ENCODE measurements around the gene RFPL4AL1. TPM values are rescaled to one million over a fixed set of nuclear protein-coding genes. Genes with fewer than 3 reads are reported as not detected.

Gene RFPL4AL1
- total RNA-seq, 1 experiment from 2014 or later = not detected

GRCh38 chr19:55778331-55778730 is 9.4 kb downstream of the RFPL4AL1 start:
- no peaks in the 10 kb centered on the region for H3K27me3 ChIP-seq (ENCODE audit: insufficient read depth, low read length)
- peaks cover 10 to 34% (median 15%) of the 10 kb centered on the region in 3 experiments; a peak in 5 of 7 replicates for H3K36me3 Mint-ChIP-seq (ENCODE audit: insufficient read depth in 1 of 3, low read depth in 3 of 3)

More at GRCh38 chr19:55778331-55778730, 9.4 kb downstream of the RFPL4AL1 start:
- Histone ChIP-seq H3K9ac (ENCODE audit: extremely low read depth, insufficient read length, low read length) (no peak overlapping the region), H3K79me1 (ENCODE audit: insufficient read depth, low read depth, low read length, poor library complexity, severe bottlenecking) (no peaks in the 10 kb centered on the region), H2AK5ac (ENCODE audit: insufficient read length, low read length) (no peak overlapping the region), H3K79me2 (ENCODE audit: insufficient read depth, low read length) (no peaks in the 10 kb centered on the region), H3K23ac (ENCODE audit: insufficient read length, low read depth, low read length) (no peak overlapping the region), H3K56ac (ENCODE audit: insufficient read length, low read depth, low read length) (no peak overlapping the region), H3K27ac (ENCODE audit: insufficient read length, low read depth, low read length) (no peak overlapping the region), H3T11ph (ENCODE audit: low read length) (no peak overlapping the region), H4K20me1 (ENCODE audit: control insufficient read depth, insufficient read depth, insufficient read length) (no peaks in the 10 kb centered on the region), H3K4ac (ENCODE audit: low read depth, low read length) (no peak overlapping the region), H2BK12ac (ENCODE audit: insufficient read length, low read depth, low read length) (no peak overlapping the region), H2BK120ac (ENCODE audit: low read depth, low read length, poor library complexity, severe bottlenecking) (no peak overlapping the region), H2BK20ac (ENCODE audit: low read depth, low read length, poor library complexity, severe bottlenecking) (no peak overlapping the region), H3K23me2 (ENCODE audit: insufficient read length, low read depth, low read length, poor library complexity, severe bottlenecking) (no peaks in the 10 kb centered on the region), H3K4me1 (ENCODE audit: insufficient read depth, low read length) (no peaks in the 10 kb centered on the region), H4K8ac (replicated peaks; ENCODE audit: insufficient read length, low read depth, low read length) (no peak overlapping the region), H3K18ac (ENCODE audit: insufficient read length, low read depth, low read length) (no peak overlapping the region), H3K9me3 (ENCODE audit: control insufficient read depth, low read depth, low read length) (peaks cover 68% of the 10 kb centered on the region), H3K14ac (ENCODE audit: insufficient read depth, low read length) (no peak overlapping the region), H2AFZ (ENCODE audit: low read length) (no peak overlapping the region), H3K4me2 (ENCODE audit: insufficient read depth, insufficient read length, low read length) (no peak overlapping the region), H4K5ac (ENCODE audit: insufficient read length, low read depth, low read length) (no peak overlapping the region), H4K91ac (ENCODE audit: insufficient read length, low read depth, low read length) (no peak overlapping the region), H2BK15ac (ENCODE audit: low read depth, low read length) (no peak overlapping the region), H2BK5ac (ENCODE audit: insufficient read length, low read length) (no peak overlapping the region)
- WGBS (ENCODE audit: extremely low coverage, insufficient read length, low lambda C conversion rate) = no CpG with 5 or more reads among the region's 16 CpGs
- no peak for TF ChIP-seq CTCF (conservative IDR thresholded peaks at IDR 0.05)
- DNase-seq = no peak
- Mint-ChIP-seq H3K9me3 (peaks cover 85 to 88% of the 10 kb centered on the region in 2 experiments), H3K27me3 (ENCODE audit: low read depth) (no peaks in the 10 kb centered on the region), H3K4me3 (no peak overlapping the region), H3K27ac (no peak overlapping the region), H3K4me1 (no peaks in the 10 kb centered on the region)

Data from H9 (cell line).